ENCODE results near the gene RHEX. TPM values are rescaled to one million over a fixed set of nuclear protein-coding genes. Genes with fewer than 3 reads are reported as not detected.

Gene RHEX
- total RNA-seq, 2 experiments from 2014 or later: not detected

GRCh38 chr1:206098242-206098919, 45.4 kb downstream of the RHEX start:
- Mint-ChIP-seq H3K9me3 (ENCODE audit: low read depth) (no peaks in the 10 kb centered on the region), H3K27me3 (peaks cover 61% of the 10 kb centered on the region), H3K36me3 (no peaks in the 10 kb centered on the region), H3K4me3 (no peak overlapping the region), H3K4me1 (no peaks in the 10 kb centered on the region), H3K27ac (no peak overlapping the region)
- DNase-seq (no peak), ATAC-seq (no peak)
- CTCF ChIA-PET: interaction anchor here (1.1 kb wide), 1 partner anchor 68 kb away, joined by 3 read pairs; no protein-coding TSS in a partner anchor

GRCh38 chr1:206100226-206100815, 47.3 kb downstream of the RHEX start:
- Mint-ChIP-seq H3K36me3 (no peaks in the 10 kb centered on the region), H3K4me1 (no peaks in the 10 kb centered on the region), H3K9me3 (ENCODE audit: low read depth) (no peaks in the 10 kb centered on the region), H3K27me3 (peaks cover 44% of the 10 kb centered on the region), H3K27ac (no peak overlapping the region), H3K4me3 (no peak overlapping the region)
- CTCF ChIA-PET: interaction anchor here (11.6 kb wide), 1 partner anchor 69 kb away, joined by 129 read pairs; no protein-coding TSS in a partner anchor
- no peak for ATAC-seq
- peak; percentile 11 for DNase-seq

GRCh38 chr1:206101351-206102045, 48.5 kb downstream of the RHEX start:
- peak; percentile 29 for DNase-seq
- ATAC-seq: no peak
- no peak overlapping the region for H3K4me3 Mint-ChIP-seq
- no peaks in the 10 kb centered on the region for H3K9me3 Mint-ChIP-seq (ENCODE audit: low read depth)
- peaks cover 39% of the 10 kb centered on the region for H3K27me3 Mint-ChIP-seq
- CTCF ChIA-PET: interaction anchor here (0.7 to 11.6 kb wide), 2 partner anchors 70 to 124 kb away, joined by 3 to 129 read pairs; no protein-coding TSS in a partner anchor
- H3K27ac Mint-ChIP-seq: no peak overlapping the region
- H3K4me1 Mint-ChIP-seq: no peaks in the 10 kb centered on the region
- H3K36me3 Mint-ChIP-seq: no peaks in the 10 kb centered on the region

GRCh38 chr1:206102292-206102936, 49.4 kb downstream of the RHEX start:
- CTCF ChIA-PET: interaction anchor here (0.7 to 11.6 kb wide), 6 partner anchors 10 to 961 kb away, joined by 3 to 129 read pairs (median 4); no protein-coding TSS in a partner anchor
- Mint-ChIP-seq H3K27ac (no peak overlapping the region), H3K9me3 (ENCODE audit: low read depth) (no peaks in the 10 kb centered on the region), H3K36me3 (no peaks in the 10 kb centered on the region), H3K4me1 (no peaks in the 10 kb centered on the region), H3K4me3 (no peak overlapping the region), H3K27me3 (peaks cover 44% of the 10 kb centered on the region)
- no peak for DNase-seq
- ATAC-seq: no peak

DNA sequence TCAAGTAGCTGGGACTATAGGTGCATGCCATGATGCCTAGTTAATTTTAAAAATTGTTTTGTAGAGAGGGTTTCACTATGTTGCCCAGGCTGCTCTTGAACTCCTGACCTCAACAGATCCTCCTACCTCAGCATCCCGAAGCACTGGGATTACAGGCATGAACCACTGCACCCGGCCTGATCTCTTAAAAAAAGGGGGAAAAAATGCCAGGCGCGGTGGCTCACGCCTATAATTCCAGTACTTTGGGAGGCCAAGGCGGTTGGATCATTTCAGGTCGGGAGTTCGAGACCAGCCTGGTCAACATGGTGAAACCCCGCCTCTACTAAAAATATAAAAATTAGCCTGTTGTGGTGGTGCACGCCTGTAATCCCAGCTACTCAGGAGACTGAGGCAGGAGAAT, 51.0 kb downstream of the RHEX start:
- no peak overlapping the region for H3K27ac Mint-ChIP-seq
- no peak overlapping the region for H3K4me3 Mint-ChIP-seq
- H3K36me3 Mint-ChIP-seq: no peaks in the 10 kb centered on the region
- CTCF ChIA-PET: interaction anchor here (4.2 to 11.6 kb wide), 3 partner anchors 72 to 185 kb away, joined by 29 to 129 read pairs (median 35); no protein-coding TSS in a partner anchor
- H3K27me3 Mint-ChIP-seq: peaks cover 35% of the 10 kb centered on the region
- no peak for ATAC-seq
- H3K4me1 Mint-ChIP-seq: no peaks in the 10 kb centered on the region
- DNase-seq: peak; percentile 23
- H3K9me3 Mint-ChIP-seq (ENCODE audit: low read depth): no peaks in the 10 kb centered on the region

GRCh38 chr1:206105464-206105995, 52.6 kb downstream of the RHEX start:
- CTCF ChIA-PET: interaction anchor here (0.9 to 11.6 kb wide), 17 partner anchors 10 to 314 kb away, joined by 3 to 129 read pairs (median 4); no protein-coding TSS in a partner anchor
- no peak overlapping the region for H3K4me3 Mint-ChIP-seq
- H3K4me1 Mint-ChIP-seq: no peaks in the 10 kb centered on the region
- H3K9me3 Mint-ChIP-seq (ENCODE audit: low read depth): no peaks in the 10 kb centered on the region
- H3K27ac Mint-ChIP-seq: no peak overlapping the region
- peaks cover 24% of the 10 kb centered on the region for H3K27me3 Mint-ChIP-seq
- no peaks in the 10 kb centered on the region for H3K36me3 Mint-ChIP-seq
- DNase-seq (peak; percentile 12), ATAC-seq (no peak)

- Mint-ChIP-seq H3K27me3 (peaks cover 17% of the 10 kb centered on the region), H3K27ac (no peak overlapping the region), H3K4me1 (no peaks in the 10 kb centered on the region), H3K4me3 (no peak overlapping the region), H3K36me3 (no peaks in the 10 kb centered on the region), H3K9me3 (ENCODE audit: low read depth) (no peaks in the 10 kb centered on the region)
- CTCF ChIA-PET: interaction anchor here (0.7 to 11.6 kb wide), 32 partner anchors 9 to 448 kb away, joined by 3 to 129 read pairs (median 4); partner anchors contain the start of gene CTSE
- ATAC-seq: peak; percentile 92
- DNase-seq: peak; percentile 81
Measured at GRCh38 chr1:206106328-206107167, 53.6 kb downstream of the RHEX start.

- CTCF ChIA-PET: interaction anchor here (1.0 to 11.6 kb wide), 17 partner anchors 10 to 448 kb away, joined by 3 to 129 read pairs (median 4); partner anchors contain the start of gene CTSE
- Mint-ChIP-seq H3K27me3 (peaks cover 11% of the 10 kb centered on the region), H3K4me3 (no peak overlapping the region), H3K36me3 (no peaks in the 10 kb centered on the region), H3K4me1 (no peaks in the 10 kb centered on the region), H3K27ac (no peak overlapping the region), H3K9me3 (ENCODE audit: low read depth) (no peaks in the 10 kb centered on the region)
- ATAC-seq: no peak
- DNase-seq: peak; percentile 35
Measured at GRCh38 chr1:206107168-206107544, 54.2 kb downstream of the RHEX start.

DNA sequence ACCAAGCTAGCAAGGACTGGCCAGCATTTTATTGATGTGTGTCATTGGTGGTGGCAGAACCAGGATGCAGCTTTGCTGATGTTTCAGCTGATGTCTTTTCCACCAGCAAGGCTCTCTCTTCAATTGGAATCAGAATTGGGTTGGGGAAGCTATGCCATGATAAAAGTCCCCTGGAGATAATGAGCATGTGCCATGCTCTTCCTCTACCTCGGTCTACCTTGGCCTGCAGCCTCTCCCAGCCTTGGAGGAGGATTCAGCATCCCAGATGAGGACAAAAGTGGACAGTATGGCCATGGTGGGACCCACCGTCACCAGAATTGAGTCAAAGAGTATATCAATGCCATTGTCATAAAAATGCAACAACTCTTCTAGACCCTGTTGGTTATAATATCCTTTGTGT, 55.7 kb downstream of the RHEX start:
- ATAC-seq (no peak), DNase-seq (no peak)
- Mint-ChIP-seq H3K9me3 (ENCODE audit: low read depth) (no peaks in the 10 kb centered on the region), H3K36me3 (no peaks in the 10 kb centered on the region), H3K27me3 (peaks cover 6% of the 10 kb centered on the region), H3K27ac (no peak overlapping the region), H3K4me1 (no peaks in the 10 kb centered on the region), H3K4me3 (no peak overlapping the region)
- CTCF ChIA-PET: interaction anchor here (0.7 to 11.6 kb wide), 4 partner anchors 63 to 131 kb away, joined by 3 to 129 read pairs (median 3); no protein-coding TSS in a partner anchor

- Mint-ChIP-seq H3K27me3 (peaks cover 13% of the 10 kb centered on the region), H3K4me3 (no peak overlapping the region), H3K4me1 (no peaks in the 10 kb centered on the region), H3K36me3 (no peaks in the 10 kb centered on the region), H3K9me3 (ENCODE audit: low read depth) (no peaks in the 10 kb centered on the region), H3K27ac (no peak overlapping the region)
- CTCF ChIA-PET: interaction anchor here (1.2 to 11.6 kb wide), 2 partner anchors 78 to 126 kb away, joined by 3 to 129 read pairs; no protein-coding TSS in a partner anchor
- ATAC-seq (no peak), DNase-seq (no peak)
Measured at GRCh38 chr1:206109718-206110117, 56.7 kb downstream of the RHEX start.

- Mint-ChIP-seq H3K27me3 (peaks cover 18% of the 10 kb centered on the region), H3K4me1 (no peaks in the 10 kb centered on the region), H3K9me3 (ENCODE audit: low read depth) (no peaks in the 10 kb centered on the region), H3K4me3 (no peak overlapping the region), H3K36me3 (no peaks in the 10 kb centered on the region), H3K27ac (no peak overlapping the region)
- no peak for DNase-seq
- ATAC-seq: no peak
- CTCF ChIA-PET: interaction anchor here (1.2 to 11.6 kb wide), 2 partner anchors 79 to 126 kb away, joined by 3 to 129 read pairs; no protein-coding TSS in a partner anchor
Measured at GRCh38 chr1:206110161-206110560, 57.2 kb downstream of the RHEX start.

- Mint-ChIP-seq H3K4me3 (no peak overlapping the region), H3K4me1 (no peaks in the 10 kb centered on the region)
- no peak for ATAC-seq
Measured at GRCh38 chr1:206110820-206111219, 57.8 kb downstream of the RHEX start.

More at GRCh38 chr1:206110820-206111219, 57.8 kb downstream of the RHEX start:
- H3K9me3 Mint-ChIP-seq (ENCODE audit: low read depth): no peaks in the 10 kb centered on the region
- peaks cover 24% of the 10 kb centered on the region for H3K27me3 Mint-ChIP-seq
- no peaks in the 10 kb centered on the region for H3K36me3 Mint-ChIP-seq
- CTCF ChIA-PET: interaction anchor here (0.6 to 11.6 kb wide), 4 partner anchors 79 to 1352 kb away, joined by 3 to 129 read pairs (median 3); no protein-coding TSS in a partner anchor
- H3K27ac Mint-ChIP-seq: no peak overlapping the region
- DNase-seq: peak; percentile 14
